ENCODE measurements around the gene ITPK1.

Gene ITPK1

DNA sequence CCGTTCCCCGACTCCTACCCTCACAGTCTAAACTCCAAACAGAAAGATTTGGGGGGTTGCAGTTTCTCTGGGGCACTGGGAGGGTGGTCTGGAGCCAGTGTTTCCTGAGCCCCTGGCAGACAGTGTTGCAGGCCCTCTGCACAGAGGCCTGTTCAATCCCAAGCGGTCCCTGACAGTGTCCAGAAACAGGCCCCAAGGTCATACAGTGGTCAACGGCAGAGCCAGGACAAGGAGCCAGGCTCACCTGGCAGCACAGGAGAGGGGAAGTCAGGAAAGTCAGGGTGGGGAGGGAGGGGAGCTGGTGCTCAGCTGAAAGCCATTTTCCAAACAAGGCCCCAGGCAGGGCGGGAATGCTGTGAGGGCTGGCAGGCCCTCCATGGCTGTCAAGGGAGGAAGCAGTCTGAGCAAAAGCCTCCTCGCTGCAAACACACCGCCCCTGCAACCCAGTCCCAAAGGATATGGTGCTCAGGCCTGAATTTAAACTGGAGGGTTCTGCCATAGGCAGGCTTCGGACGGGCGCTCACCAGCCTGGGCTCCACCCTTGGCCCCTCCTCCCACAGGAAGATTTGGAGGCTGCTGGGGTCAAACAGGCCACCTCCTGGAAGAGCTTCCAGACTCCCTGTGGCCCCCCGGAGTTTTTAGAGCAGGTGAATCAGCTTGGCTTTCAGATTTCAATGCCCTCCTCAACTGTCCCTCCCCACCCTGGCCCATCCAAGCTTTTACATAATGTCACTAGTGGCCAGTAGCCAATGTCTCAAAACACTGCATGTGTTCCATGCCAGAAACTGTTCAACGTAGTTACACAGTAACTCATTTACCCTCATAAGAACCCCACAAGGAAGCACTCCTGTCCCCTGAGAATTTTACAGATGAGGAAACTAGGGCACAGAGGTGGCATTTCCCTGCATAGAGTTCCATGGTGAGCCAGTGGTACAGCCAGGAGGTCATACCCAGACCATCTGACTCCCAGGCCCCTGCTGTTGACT is 151.3 kb downstream of the ITPK1 start:
- H3K4me2 ChIP-seq: no peak overlapping the region
- H3K9ac ChIP-seq: no peak overlapping the region
- no peak overlapping the region for H3K4me3 ChIP-seq (IDR thresholded peaks at IDR 0.05; ENCODE audit: insufficient read depth, low read depth, low read length)
- no peaks in the 10 kb centered on the region for H4K20me1 ChIP-seq (ENCODE audit: insufficient read depth)
- H2AFZ ChIP-seq (ENCODE audit: low read depth): no peak overlapping the region
- no peaks in the 10 kb centered on the region for H3K27me3 ChIP-seq (ENCODE audit: insufficient read depth, low read depth)
- no peaks in the 10 kb centered on the region for H3K4me1 ChIP-seq (ENCODE audit: low read depth, poor library complexity, severe bottlenecking)
- no peaks in the 10 kb centered on the region for H3K36me3 ChIP-seq (ENCODE audit: insufficient read depth)
- no peak for TF ChIP-seq CTCF (conservative IDR thresholded peaks at IDR 0.05; ENCODE audit: low read depth, low read length)
- H3K79me2 ChIP-seq (ENCODE audit: insufficient read depth, low read depth): no peaks in the 10 kb centered on the region
- no peak overlapping the region for H3K27ac ChIP-seq

DNA sequence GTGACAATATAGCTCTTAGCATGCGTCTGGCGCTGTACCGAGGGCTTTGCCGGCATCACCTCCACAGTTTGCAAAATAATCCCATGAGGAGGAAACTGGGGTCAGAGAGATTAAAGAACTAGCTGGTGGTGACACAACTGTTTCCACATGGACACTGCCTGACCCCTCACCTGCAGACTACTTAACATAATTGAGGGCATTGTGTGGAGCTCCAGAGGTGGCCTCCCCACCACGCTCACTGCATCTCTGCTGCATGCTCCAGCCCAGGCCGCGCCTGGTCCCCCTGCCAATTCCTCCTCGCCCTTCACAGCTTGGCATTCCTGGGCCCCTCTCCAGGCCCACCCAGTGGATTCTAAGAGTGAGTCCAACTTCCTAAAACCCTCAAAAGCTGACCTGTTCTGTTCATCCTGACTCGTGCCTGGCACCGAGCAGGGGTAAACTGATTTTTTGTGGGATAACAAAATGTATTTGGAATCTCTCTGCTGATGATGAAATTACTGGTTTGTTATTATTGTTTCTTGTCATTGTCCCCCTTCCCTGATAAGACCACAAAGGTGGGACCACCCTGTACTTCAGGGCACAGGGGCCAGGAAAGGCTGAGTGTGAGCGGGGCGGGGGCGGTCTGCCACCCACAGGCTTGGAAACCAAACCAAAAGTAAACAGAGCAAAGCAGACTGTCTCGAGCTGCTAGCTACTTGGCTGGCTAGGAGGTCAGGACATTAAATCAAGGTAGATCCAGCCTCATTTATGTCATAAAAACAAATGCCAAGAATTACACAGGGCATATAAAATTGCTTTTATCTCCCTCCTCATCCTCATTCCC is 152.2 kb downstream of the ITPK1 start:
- no peaks in the 10 kb centered on the region for H3K79me2 ChIP-seq (ENCODE audit: insufficient read depth, low read depth)
- no peaks in the 10 kb centered on the region for H4K20me1 ChIP-seq (ENCODE audit: insufficient read depth)
- H3K27ac ChIP-seq: no peak overlapping the region
- H3K36me3 ChIP-seq (ENCODE audit: insufficient read depth): no peaks in the 10 kb centered on the region
- no peaks in the 10 kb centered on the region for H3K27me3 ChIP-seq (ENCODE audit: insufficient read depth, low read depth)
- H2AFZ ChIP-seq (ENCODE audit: low read depth): no peak overlapping the region
- H3K4me2 ChIP-seq: no peak overlapping the region
- no peaks in the 10 kb centered on the region for H3K4me1 ChIP-seq (ENCODE audit: low read depth, poor library complexity, severe bottlenecking)
- no peak for TF ChIP-seq CTCF (conservative IDR thresholded peaks at IDR 0.05; ENCODE audit: low read depth, low read length)
- H3K4me3 ChIP-seq (IDR thresholded peaks at IDR 0.05; ENCODE audit: insufficient read depth, low read depth, low read length): no peak overlapping the region
- no peak overlapping the region for H3K9ac ChIP-seq

DNA sequence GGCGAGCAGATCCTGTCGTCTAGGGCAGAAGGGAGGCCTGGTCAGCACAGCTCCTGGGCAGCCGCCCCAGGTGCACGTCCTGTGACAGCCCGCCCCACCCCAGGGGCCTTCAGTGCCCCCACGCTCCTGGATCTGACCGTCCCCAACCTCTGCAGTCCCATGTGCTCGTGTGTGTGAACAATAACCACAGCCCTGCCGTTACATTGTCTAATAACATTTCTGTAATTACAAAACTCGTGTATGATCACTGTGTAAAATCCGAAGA is 153.0 kb downstream of the ITPK1 start:
- no peak overlapping the region for H3K27ac ChIP-seq
- H3K4me3 ChIP-seq (IDR thresholded peaks at IDR 0.05; ENCODE audit: insufficient read depth, low read depth, low read length): no peak overlapping the region
- no peak overlapping the region for H3K4me2 ChIP-seq
- no peaks in the 10 kb centered on the region for H3K79me2 ChIP-seq (ENCODE audit: insufficient read depth, low read depth)
- no peaks in the 10 kb centered on the region for H3K27me3 ChIP-seq (ENCODE audit: insufficient read depth, low read depth)
- no peak for TF ChIP-seq CTCF (conservative IDR thresholded peaks at IDR 0.05; ENCODE audit: low read depth, low read length)
- no peaks in the 10 kb centered on the region for H3K36me3 ChIP-seq (ENCODE audit: insufficient read depth)
- no peaks in the 10 kb centered on the region for H3K4me1 ChIP-seq (ENCODE audit: low read depth, poor library complexity, severe bottlenecking)
- H2AFZ ChIP-seq (ENCODE audit: low read depth): no peak overlapping the region
- no peak overlapping the region for H3K9ac ChIP-seq
- H4K20me1 ChIP-seq (ENCODE audit: insufficient read depth): no peaks in the 10 kb centered on the region

DNA sequence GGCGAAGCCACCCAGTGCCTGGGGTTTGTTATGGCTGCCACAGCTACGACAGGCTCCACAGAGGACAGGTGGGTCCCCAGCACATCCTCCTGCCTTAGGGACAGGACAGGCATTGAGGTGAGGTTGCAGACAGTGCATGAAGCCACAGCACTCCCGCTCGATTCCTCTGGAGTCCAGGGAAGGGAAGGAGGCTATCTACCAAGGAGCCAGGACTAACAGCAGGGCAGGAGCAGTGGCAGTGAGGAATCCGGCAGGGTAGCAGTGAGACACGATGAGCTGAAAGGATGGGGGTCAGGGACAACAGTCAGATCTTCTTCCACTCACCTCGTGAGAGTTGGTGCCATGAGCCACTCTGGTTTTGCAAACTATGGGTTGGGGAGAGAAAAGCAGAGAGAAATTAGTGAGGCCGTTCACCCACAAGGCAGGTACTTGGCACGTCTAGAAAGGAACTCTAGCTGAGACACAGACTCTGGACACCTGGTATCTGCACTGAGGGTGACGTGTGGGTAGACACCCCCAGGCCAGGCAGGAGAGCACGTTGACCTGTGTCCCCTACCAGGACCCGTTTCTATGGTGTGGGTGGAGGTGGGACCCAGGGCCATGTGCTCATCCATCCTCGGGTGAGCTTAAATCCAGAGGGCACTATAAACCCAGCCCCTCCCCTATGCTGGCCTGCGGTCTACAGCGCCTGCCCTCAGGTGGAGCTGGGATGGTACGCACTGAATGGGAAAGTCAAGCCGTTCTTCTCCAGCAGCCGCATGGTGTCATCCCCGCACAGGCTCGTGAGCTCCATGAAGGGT is 153.5 kb downstream of the ITPK1 start:
- no peak for TF ChIP-seq CTCF (conservative IDR thresholded peaks at IDR 0.05; ENCODE audit: low read depth, low read length)
- Histone ChIP-seq H3K4me1 (ENCODE audit: low read depth, poor library complexity, severe bottlenecking) (no peaks in the 10 kb centered on the region), H3K4me2 (no peak overlapping the region), H3K9ac (no peak overlapping the region), H3K27me3 (ENCODE audit: insufficient read depth, low read depth) (no peaks in the 10 kb centered on the region), H3K27ac (no peak overlapping the region), H3K36me3 (ENCODE audit: insufficient read depth) (no peaks in the 10 kb centered on the region), H3K4me3 (IDR thresholded peaks at IDR 0.05; ENCODE audit: insufficient read depth, low read depth, low read length) (no peak overlapping the region), H3K79me2 (ENCODE audit: insufficient read depth, low read depth) (no peaks in the 10 kb centered on the region), H4K20me1 (ENCODE audit: insufficient read depth) (no peaks in the 10 kb centered on the region), H2AFZ (ENCODE audit: low read depth) (no peak overlapping the region)

Data from KMS-11 (cell line).